PFSK-1 (cell line): Measurements from ENCODE around the gene NRROS.

Source experiments
- FOXP2 ChIP-seq: optimal IDR thresholded peaks from 2 replicates; pipeline ENCODE3; 2011; ENCODE audit warnings: borderline replicate concordance, control low read depth, inconsistent platforms; ENCODE audit not compliant: insufficient read depth; ENCODE audit errors: extremely low read length, extremely low read depth
- POLR2AphosphoS5 ChIP-seq: IDR thresholded peaks from 2 replicates; pipeline ENCODE4 v1.6.1; 2012; ENCODE audit warnings: low read depth, mild to moderate bottlenecking, control low read depth, low read length, moderate library complexity
- SIN3A ChIP-seq: IDR thresholded peaks from 2 replicates; pipeline ENCODE4 v1.6.1; 2012; ENCODE audit warnings: mild to moderate bottlenecking, low read length, moderate library complexity, borderline replicate concordance; ENCODE audit not compliant: insufficient read depth
- TAF1 ChIP-seq: IDR thresholded peaks from 2 replicates; pipeline ENCODE4 v1.6.1; 2012; ENCODE audit warnings: low read length, control low read depth, borderline replicate concordance; ENCODE audit not compliant: insufficient read depth
- TF ChIP-seq, protein P1 (sequence below), 2 experiments: IDR thresholded peaks; 2 replicates each; pipeline versions ENCODE4 v1.6.1 to v1.8.0; 2011 to 2012; ENCODE audit warnings: low read depth in 2 of 2, low read length in 2 of 2, control low read depth in 1 of 2, inconsistent platforms in 1 of 2, mild to moderate bottlenecking in 1 of 2, moderate library complexity in 1 of 2; ENCODE audit not compliant: insufficient read depth in 1 of 2

NRROS gene

DNA sequence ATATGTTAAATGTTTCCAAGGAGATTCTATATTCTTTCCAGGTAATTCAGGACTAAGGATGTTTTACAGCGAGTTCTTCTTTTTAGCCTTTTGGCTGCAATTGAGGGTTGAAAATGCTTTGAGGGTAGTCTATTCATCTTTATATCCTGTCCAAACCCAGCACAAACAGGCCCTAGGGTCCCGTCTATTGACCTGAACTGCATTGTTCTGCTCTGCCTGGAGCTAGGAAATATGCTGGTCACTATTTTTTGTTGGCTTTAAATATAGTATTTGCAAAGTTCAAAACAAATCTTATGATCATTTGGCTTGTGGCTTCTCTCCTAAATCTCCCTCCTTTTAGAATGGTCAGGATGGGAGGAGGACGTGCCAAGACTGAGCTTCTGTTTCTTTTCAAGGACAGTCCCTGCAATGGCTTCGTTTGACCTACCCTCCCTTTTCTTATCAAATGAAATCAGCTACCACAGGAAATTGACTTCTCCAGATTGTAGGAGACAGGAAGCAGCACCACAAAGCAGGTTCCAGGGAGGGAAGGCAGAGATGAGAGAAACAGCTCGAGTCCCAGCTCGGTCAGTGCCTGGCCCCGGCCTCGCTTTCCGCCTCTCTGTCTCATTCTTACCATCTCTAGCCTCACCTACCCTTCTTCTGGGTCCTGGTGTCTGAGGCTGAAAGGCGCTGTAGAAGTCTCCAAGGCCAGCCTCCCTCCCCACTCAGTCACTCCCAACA is 27.6 kb upstream of the NRROS start:
- TF ChIP-seq POLR2AphosphoS5 (no peak), FOXP2 (no peak), TAF1 (no peak)

DNA sequence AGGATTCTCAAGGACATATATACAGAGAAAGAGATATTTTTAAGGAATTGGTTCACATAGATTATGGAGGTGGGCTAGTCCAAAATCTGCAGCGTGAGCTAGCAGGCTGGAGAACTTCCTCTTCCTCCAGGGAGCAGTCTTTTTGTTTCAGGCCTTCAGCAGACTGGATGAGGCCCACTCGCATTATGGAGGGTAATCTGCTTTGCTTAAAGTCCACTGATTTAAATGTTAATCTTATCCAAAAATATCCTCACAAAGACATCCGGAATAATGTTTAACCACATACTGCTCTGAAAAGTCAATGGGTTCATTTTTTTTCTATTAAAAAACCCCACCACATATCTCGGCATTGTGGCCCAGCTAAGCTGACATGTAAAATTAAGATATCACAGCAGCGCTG is 22.2 kb upstream of the NRROS start:
- TF ChIP-seq, protein P1, sequence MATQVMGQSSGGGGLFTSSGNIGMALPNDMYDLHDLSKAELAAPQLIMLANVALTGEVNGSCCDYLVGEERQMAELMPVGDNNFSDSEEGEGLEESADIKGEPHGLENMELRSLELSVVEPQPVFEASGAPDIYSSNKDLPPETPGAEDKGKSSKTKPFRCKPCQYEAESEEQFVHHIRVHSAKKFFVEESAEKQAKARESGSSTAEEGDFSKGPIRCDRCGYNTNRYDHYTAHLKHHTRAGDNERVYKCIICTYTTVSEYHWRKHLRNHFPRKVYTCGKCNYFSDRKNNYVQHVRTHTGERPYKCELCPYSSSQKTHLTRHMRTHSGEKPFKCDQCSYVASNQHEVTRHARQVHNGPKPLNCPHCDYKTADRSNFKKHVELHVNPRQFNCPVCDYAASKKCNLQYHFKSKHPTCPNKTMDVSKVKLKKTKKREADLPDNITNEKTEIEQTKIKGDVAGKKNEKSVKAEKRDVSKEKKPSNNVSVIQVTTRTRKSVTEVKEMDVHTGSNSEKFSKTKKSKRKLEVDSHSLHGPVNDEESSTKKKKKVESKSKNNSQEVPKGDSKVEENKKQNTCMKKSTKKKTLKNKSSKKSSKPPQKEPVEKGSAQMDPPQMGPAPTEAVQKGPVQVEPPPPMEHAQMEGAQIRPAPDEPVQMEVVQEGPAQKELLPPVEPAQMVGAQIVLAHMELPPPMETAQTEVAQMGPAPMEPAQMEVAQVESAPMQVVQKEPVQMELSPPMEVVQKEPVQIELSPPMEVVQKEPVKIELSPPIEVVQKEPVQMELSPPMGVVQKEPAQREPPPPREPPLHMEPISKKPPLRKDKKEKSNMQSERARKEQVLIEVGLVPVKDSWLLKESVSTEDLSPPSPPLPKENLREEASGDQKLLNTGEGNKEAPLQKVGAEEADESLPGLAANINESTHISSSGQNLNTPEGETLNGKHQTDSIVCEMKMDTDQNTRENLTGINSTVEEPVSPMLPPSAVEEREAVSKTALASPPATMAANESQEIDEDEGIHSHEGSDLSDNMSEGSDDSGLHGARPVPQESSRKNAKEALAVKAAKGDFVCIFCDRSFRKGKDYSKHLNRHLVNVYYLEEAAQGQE (IDR thresholded peaks at IDR 0.05; ENCODE audit: insufficient read depth in 1 of 2, low read depth in 2 of 2, low read length in 2 of 2): no peak
- no peak for TF ChIP-seq SIN3A
- TF ChIP-seq POLR2AphosphoS5: no peak
- TF ChIP-seq FOXP2: no peak
- TF ChIP-seq TAF1: no peak

DNA sequence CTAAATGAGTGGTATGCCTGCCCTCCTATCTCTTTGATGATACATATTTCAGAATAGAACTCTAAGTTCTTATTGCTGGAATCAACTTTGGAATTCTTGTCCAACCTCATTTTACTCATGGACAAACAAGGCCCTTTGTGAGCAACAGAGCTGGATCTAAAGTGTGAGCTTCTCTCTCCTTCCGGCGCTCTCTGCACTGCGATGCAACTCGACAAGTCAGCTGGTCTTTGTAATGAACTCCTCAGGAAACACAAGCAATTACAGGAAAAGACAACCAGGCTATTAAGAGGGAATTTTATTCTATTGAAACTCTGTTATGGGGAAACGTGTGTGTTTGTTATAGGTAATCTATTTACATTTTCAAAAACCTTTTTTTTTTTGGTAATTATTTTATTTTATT is 20.3 kb upstream of the NRROS start:
- TF ChIP-seq TAF1 (no peak), SIN3A (no peak), FOXP2 (no peak), POLR2AphosphoS5 (no peak)
- TF ChIP-seq, protein P1 (IDR thresholded peaks at IDR 0.05; ENCODE audit: insufficient read depth in 1 of 2, low read depth in 2 of 2, low read length in 2 of 2): no peak

DNA sequence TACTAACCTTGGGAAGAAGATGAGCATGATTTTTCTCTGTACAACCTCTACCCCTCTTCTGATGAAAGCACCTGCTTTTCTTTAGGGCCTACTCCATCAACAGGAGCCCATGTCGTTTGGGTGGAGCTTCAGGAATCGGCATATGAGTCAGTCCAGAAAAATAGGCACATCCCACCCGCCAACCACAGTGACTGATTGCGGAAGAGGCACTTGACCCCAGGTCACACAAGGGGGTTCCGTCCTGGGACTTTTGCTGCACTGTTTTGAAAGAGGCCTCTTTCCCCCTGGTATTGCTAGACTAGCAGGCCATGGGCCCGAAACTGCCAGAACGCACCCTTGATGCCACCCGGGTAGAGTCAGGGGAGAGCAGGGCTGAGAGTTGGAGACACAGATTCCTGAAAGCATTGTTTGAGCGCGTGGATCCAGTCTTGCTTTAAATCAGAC is 19.3 kb upstream of the NRROS start:
- TF ChIP-seq FOXP2 (no peak), POLR2AphosphoS5 (no peak), TAF1 (no peak), SIN3A (no peak)
- TF ChIP-seq, protein P1 (IDR thresholded peaks at IDR 0.05; ENCODE audit: insufficient read depth in 1 of 2, low read depth in 2 of 2, low read length in 2 of 2): no peak

DNA sequence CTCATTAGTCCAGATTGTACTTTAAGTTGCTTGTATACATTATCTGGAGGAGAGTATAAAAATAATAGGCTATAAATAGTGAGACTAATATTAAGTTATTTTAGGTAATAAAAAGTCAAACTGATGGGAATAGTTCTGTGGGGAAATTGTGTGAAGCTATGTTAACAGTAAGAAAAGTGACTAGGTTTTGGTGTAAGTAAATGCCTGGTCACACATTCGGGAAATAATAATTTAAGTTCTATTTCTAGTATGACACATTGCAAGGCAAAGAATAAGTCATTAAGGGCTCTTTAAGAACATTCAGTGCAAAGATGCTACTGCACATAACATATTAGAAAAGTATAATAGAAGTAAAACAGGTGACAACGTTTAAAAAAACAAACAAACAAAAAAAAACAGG is 18.8 kb upstream of the NRROS start:
- TF ChIP-seq FOXP2 (no peak), POLR2AphosphoS5 (no peak), TAF1 (no peak), SIN3A (no peak)
- TF ChIP-seq, protein P1 (IDR thresholded peaks at IDR 0.05; ENCODE audit: insufficient read depth in 1 of 2, low read depth in 2 of 2, low read length in 2 of 2): no peak
